Activated T-cell treated with anti-CD3 and anti-CD28 coated beads, Interleukin-2, amount 50 U/mL, for 72 hours (primary cell): ENCODE results near the gene RAB11FIP3. TPM values are rescaled to one million over a fixed set of nuclear protein-coding genes. Genes with fewer than 3 reads are reported as not detected.
A peak's percentile ranks its signal among the peaks of the same experiment; 100 is the strongest.

Source experiments
- ATAC-seq, 2 donors: fragments of 150-1000 bp; cut with Tn5 transposase; replicated peaks in 1 of 2; 2 replicates each; pipeline ENCODE4 v1.10.0; 2021; ENCODE audit warnings: moderate library complexity in 2 of 2, mild to moderate bottlenecking in 1 of 2
- DNase-seq, 2 donors: peaks; one replicate each; pipeline ENCODE4 v3.0.0; 2021 to 2022; ENCODE audit warnings: mixed read lengths in 1 of 2
- H3K27ac Mint-ChIP-seq: one replicate; pipeline ENCODE4 v1.8.0; 2022; ENCODE audit warnings: mild to moderate bottlenecking, moderate library complexity, mixed read lengths
- H3K27me3 Mint-ChIP-seq: one replicate; pipeline ENCODE4 v1.8.0; 2022; ENCODE audit warnings: low read depth, mixed read lengths
- H3K36me3 Mint-ChIP-seq, 2 donors: one replicate each; pipeline ENCODE4 v1.8.0; 2022; ENCODE audit warnings: mixed read lengths in 2 of 2, mild to moderate bottlenecking in 1 of 2; ENCODE audit not compliant: insufficient read depth in 2 of 2
- H3K4me1 Mint-ChIP-seq: one replicate; pipeline ENCODE4 v1.8.0; 2022; ENCODE audit warnings: low read depth, mixed read lengths
- H3K4me3 Mint-ChIP-seq, 2 donors: one replicate each; pipeline ENCODE4 v1.8.0; 2022; ENCODE audit warnings: mild to moderate bottlenecking in 2 of 2, mixed read lengths in 2 of 2, moderate library complexity in 2 of 2
- H3K9me3 Mint-ChIP-seq, 2 donors: one replicate each; pipeline ENCODE4 v1.8.0; 2022; ENCODE audit warnings: mixed read lengths in 2 of 2
- total RNA-seq, 2 donors: library from RNA; stranded (reverse); gene quantifications; one replicate each; pipeline ENCODE4 v1.2.3, GENCODE V29; 2022

RAB11FIP3 gene
- total RNA-seq, 2 donors from 2014 or later: 39.7 to 40.5 TPM

GRCh38 chr16:561957-562938, 136.8 kb downstream of the RAB11FIP3 start:
- Mint-ChIP-seq H3K27ac (no peak overlapping the region), H3K4me3 (no peak overlapping the region), H3K36me3 (no peaks in the 10 kb centered on the region), H3K27me3 (no peaks in the 10 kb centered on the region), H3K9me3 (no peaks in the 10 kb centered on the region), H3K4me1 (peaks cover 11% of the 10 kb centered on the region)
- ATAC-seq (no peak), DNase-seq (no peak)

GRCh38 chr16:563072-563644, 137.7 kb downstream of the RAB11FIP3 start:
- H3K9me3 Mint-ChIP-seq: no peaks in the 10 kb centered on the region
- H3K4me3 Mint-ChIP-seq: no peak overlapping the region

GRCh38 chr16:564690-565418, 139.4 kb downstream of the RAB11FIP3 start:
- H3K27me3 Mint-ChIP-seq: no peaks in the 10 kb centered on the region
- H3K4me3 Mint-ChIP-seq: no peak overlapping the region
- H3K27ac Mint-ChIP-seq: no peak overlapping the region
- peaks cover 20% of the 10 kb centered on the region for H3K4me1 Mint-ChIP-seq
- no peaks in the 10 kb centered on the region for H3K9me3 Mint-ChIP-seq
- ATAC-seq (no peak), DNase-seq (no peak)
- no peaks in the 10 kb centered on the region for H3K36me3 Mint-ChIP-seq

More at GRCh38 chr16:563072-563644, 137.7 kb downstream of the RAB11FIP3 start:
- ATAC-seq: no peak
- no peak for DNase-seq
- Mint-ChIP-seq H3K36me3 (no peaks in the 10 kb centered on the region), H3K4me1 (peaks cover 12% of the 10 kb centered on the region), H3K27ac (no peak overlapping the region), H3K27me3 (no peaks in the 10 kb centered on the region)

- peaks cover 23% of the 10 kb centered on the region for H3K4me1 Mint-ChIP-seq
- H3K27ac Mint-ChIP-seq: no peak overlapping the region
- H3K36me3 Mint-ChIP-seq: no peaks in the 10 kb centered on the region
- no peak for DNase-seq
- H3K27me3 Mint-ChIP-seq: no peaks in the 10 kb centered on the region
- ATAC-seq: no peak
- no peaks in the 10 kb centered on the region for H3K9me3 Mint-ChIP-seq
- H3K4me3 Mint-ChIP-seq: no peak overlapping the region
These were observed 140.2 kb downstream of the RAB11FIP3 start for GRCh38 chr16:565419-566330.

- Mint-ChIP-seq H3K27ac (peak within 1 kb of the TSS; percentile 65), H3K36me3 (no peaks in the 10 kb centered on the region), H3K9me3 (no peaks in the 10 kb centered on the region), H3K27me3 (no peaks in the 10 kb centered on the region), H3K4me3 (peak within 1 kb of the TSS; percentile 78 to 80), H3K4me1 (peaks cover 33% of the 10 kb centered on the region)
- DNase-seq (peak; percentile 70 to 72), ATAC-seq (peak; percentile 64 to 67)
These were observed 141.3 kb downstream of the RAB11FIP3 start, which contains the start of gene NHLRC4 for GRCh38 chr16:566475-567372. TSS of gene NHLRC4 (plus strand) at chr16:567005. CDS start at chr16:568048, 1,043 bp downstream.

GRCh38 chr16:567373-568256, 142.2 kb downstream of the RAB11FIP3 start:
- no peak for DNase-seq
- peak overlapping the region; percentile 65 for H3K27ac Mint-ChIP-seq
- peaks cover 38% of the 10 kb centered on the region for H3K4me1 Mint-ChIP-seq
- peak overlapping the region; percentile 78 to 80 for H3K4me3 Mint-ChIP-seq
- ATAC-seq: no peak
- no peaks in the 10 kb centered on the region for H3K36me3 Mint-ChIP-seq
- H3K9me3 Mint-ChIP-seq: no peaks in the 10 kb centered on the region
- H3K27me3 Mint-ChIP-seq: no peaks in the 10 kb centered on the region

GRCh38 chr16:568401-569258, 143.2 kb downstream of the RAB11FIP3 start:
- Mint-ChIP-seq H3K36me3 (no peaks in the 10 kb centered on the region), H3K9me3 (no peaks in the 10 kb centered on the region), H3K27ac (peak overlapping the region; percentile 92), H3K27me3 (no peaks in the 10 kb centered on the region), H3K4me1 (peaks cover 38% of the 10 kb centered on the region), H3K4me3 (peak overlapping the region; percentile 91 to 95)
- no peak for ATAC-seq
- DNase-seq: no peak

- ATAC-seq (peak; percentile 82 to 88), DNase-seq (peak; percentile 75 to 77)
- Mint-ChIP-seq H3K4me1 (peaks cover 38% of the 10 kb centered on the region), H3K27me3 (no peaks in the 10 kb centered on the region), H3K4me3 (peak within 1 kb of the TSS; percentile 91 to 95), H3K36me3 (no peaks in the 10 kb centered on the region), H3K27ac (peak within 1 kb of the TSS; percentile 92), H3K9me3 (no peaks in the 10 kb centered on the region)
These were observed 144.2 kb downstream of the RAB11FIP3 start, which contains the start of gene PIGQ for GRCh38 chr16:569445-570254. TSS of gene PIGQ (plus strand) at chr16:569968. CDS start at chr16:574075, 4,107 bp downstream.
